Activated CD8-positive, alpha-beta T cell treated with anti-CD3 and anti-CD28 coated beads for 36 hours (primary cell): Measurements from ENCODE around the gene FOXK2. TPM values are rescaled to one million over a fixed set of nuclear protein-coding genes. Genes with fewer than 3 reads are reported as not detected.
"Not testable (repeated sequence)": the region's sequence is repeated elsewhere in the genome, so short reads cannot be mapped to it uniquely, and the experiment has no call there.

Experiments
- ATAC-seq: fragments of 200-7000 bp; cut with Tn5 transposase; one replicate; pipeline ENCODE4 v1.10.0; 2021; ENCODE audit warnings: mild to moderate bottlenecking, moderate library complexity
- CTCF ChIA-PET: fragments of 350-600 bp; sonication (Branson Sonifier 250); formaldehyde crosslinking; loops from one replicate; lab custom pipeline; 2021; ENCODE audit warnings: antibody characterized with exemption; lab: Charles Lee
- POLR2A ChIA-PET: fragments of 350-600 bp; sonication (Branson Sonifier 250); formaldehyde crosslinking; loops from one replicate; lab custom pipeline; 2021; ENCODE audit warnings: antibody characterized with exemption; lab: Charles Lee
- DNase-seq: peaks from one replicate; pipeline ENCODE4 v3.0.0-alpha.2; 2020
- H3K27ac Mint-ChIP-seq: one replicate; pipeline ENCODE4 v1.8.0; 2021; ENCODE audit warnings: mild to moderate bottlenecking, mixed read lengths
- H3K27me3 Mint-ChIP-seq: one replicate; pipeline ENCODE4 v1.8.0; 2021; ENCODE audit warnings: mixed read lengths
- H3K36me3 Mint-ChIP-seq: one replicate; pipeline ENCODE4 v1.8.0; 2021; ENCODE audit warnings: low read depth, mixed read lengths
- H3K4me1 Mint-ChIP-seq: one replicate; pipeline ENCODE4 v1.8.0; 2021; ENCODE audit warnings: low read depth, mixed read lengths
- H3K4me3 Mint-ChIP-seq: one replicate; pipeline ENCODE4 v1.8.0; 2021; ENCODE audit warnings: mild to moderate bottlenecking, moderate library complexity, mixed read lengths
- H3K9me3 Mint-ChIP-seq: one replicate; pipeline ENCODE4 v1.8.0; 2021; ENCODE audit warnings: mixed read lengths
- intact Hi-C: fragments of 100-400 bp; cut with micrococcal nuclease; formaldehyde crosslinking; loops from one replicate; pipeline ENCODE4 v1.10.0; 2022
- total RNA-seq, 2 experiments: library from RNA; stranded (reverse); gene quantifications; one replicate each; pipeline ENCODE4 v1.2.3, GENCODE V29; 2021
- TF ChIP-seq, protein P1 (sequence below): fragments of 200-600 bp; IDR thresholded peaks from one replicate; pipeline ENCODE4 v1.8.0; 2022; ENCODE audit warnings: antibody characterized with exemption, mild to moderate bottlenecking

FOXK2 gene
- total RNA-seq, 2 experiments from 2014 or later: 55.6 to 59.5 TPM

DNA sequence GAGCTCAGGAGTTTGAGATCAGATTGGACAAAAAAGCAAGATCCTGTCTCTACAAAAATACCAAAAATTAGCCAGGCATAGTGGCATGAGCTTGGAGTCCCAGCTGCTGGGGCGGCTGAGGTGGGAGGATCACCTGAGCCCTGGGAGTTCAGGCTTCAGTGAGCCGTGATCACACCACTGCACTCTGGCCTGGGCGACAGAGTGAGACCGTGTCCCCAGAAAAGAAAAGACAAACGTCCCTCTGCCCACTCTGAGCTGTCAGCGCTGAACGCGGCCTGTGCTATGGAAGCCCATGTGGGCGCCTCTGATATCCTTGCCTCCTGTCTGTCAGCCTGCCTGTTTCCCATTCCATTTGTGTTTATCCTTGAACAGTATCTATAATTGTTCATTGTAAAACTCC, 50.7 kb downstream of the FOXK2 start:
- DNase-seq (no peak), ATAC-seq (no peak)
- ChIA-PET CTCF (interaction anchor here (0.7 to 1.5 kb wide), 2 partner anchors 8 to 97 kb away, joined by 3 read pairs; no protein-coding TSS in a partner anchor), POLR2A (no interaction called here)
- H3K4me3 Mint-ChIP-seq: no peak overlapping the region
- no peaks in the 10 kb centered on the region for H3K4me1 Mint-ChIP-seq
- H3K27me3 Mint-ChIP-seq: no peaks in the 10 kb centered on the region
- no peak overlapping the region for H3K27ac Mint-ChIP-seq
- peaks cover 25% of the 10 kb centered on the region for H3K36me3 Mint-ChIP-seq
- intact Hi-C loops: no loop called here
- no peaks in the 10 kb centered on the region for H3K9me3 Mint-ChIP-seq
- TF ChIP-seq, protein P1, sequence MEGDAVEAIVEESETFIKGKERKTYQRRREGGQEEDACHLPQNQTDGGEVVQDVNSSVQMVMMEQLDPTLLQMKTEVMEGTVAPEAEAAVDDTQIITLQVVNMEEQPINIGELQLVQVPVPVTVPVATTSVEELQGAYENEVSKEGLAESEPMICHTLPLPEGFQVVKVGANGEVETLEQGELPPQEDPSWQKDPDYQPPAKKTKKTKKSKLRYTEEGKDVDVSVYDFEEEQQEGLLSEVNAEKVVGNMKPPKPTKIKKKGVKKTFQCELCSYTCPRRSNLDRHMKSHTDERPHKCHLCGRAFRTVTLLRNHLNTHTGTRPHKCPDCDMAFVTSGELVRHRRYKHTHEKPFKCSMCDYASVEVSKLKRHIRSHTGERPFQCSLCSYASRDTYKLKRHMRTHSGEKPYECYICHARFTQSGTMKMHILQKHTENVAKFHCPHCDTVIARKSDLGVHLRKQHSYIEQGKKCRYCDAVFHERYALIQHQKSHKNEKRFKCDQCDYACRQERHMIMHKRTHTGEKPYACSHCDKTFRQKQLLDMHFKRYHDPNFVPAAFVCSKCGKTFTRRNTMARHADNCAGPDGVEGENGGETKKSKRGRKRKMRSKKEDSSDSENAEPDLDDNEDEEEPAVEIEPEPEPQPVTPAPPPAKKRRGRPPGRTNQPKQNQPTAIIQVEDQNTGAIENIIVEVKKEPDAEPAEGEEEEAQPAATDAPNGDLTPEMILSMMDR: no peak

GRCh38 chr17:82571855-82572254, 52.3 kb downstream of the FOXK2 start:
- H3K27ac Mint-ChIP-seq: no peak overlapping the region
- TF ChIP-seq, protein P1: no peak
- no peaks in the 10 kb centered on the region for H3K9me3 Mint-ChIP-seq
- ChIA-PET POLR2A (no interaction called here), CTCF (no interaction called here)
- intact Hi-C loops: no loop called here
- H3K36me3 Mint-ChIP-seq: peaks cover 27% of the 10 kb centered on the region
- no peaks in the 10 kb centered on the region for H3K4me1 Mint-ChIP-seq
- no peaks in the 10 kb centered on the region for H3K27me3 Mint-ChIP-seq
- no peak for DNase-seq
- no peak overlapping the region for H3K4me3 Mint-ChIP-seq
- no peak for ATAC-seq

- no peaks in the 10 kb centered on the region for H3K9me3 Mint-ChIP-seq
- H3K27me3 Mint-ChIP-seq: no peaks in the 10 kb centered on the region
- DNase-seq (no peak), ATAC-seq (no peak)
- TF ChIP-seq, protein P1: no peak
- POLR2A ChIA-PET: no interaction called here
- H3K4me3 Mint-ChIP-seq: no peak overlapping the region
- intact Hi-C loops: no loop called here
- peaks cover 31% of the 10 kb centered on the region for H3K36me3 Mint-ChIP-seq
- no peaks in the 10 kb centered on the region for H3K4me1 Mint-ChIP-seq
- no peak overlapping the region for H3K27ac Mint-ChIP-seq
- CTCF ChIA-PET: interaction anchor here (2.1 kb wide), 1 partner anchor 20 kb away, joined by 7 read pairs; no protein-coding TSS in a partner anchor
Measured at GRCh38 chr17:82574041-82574440, 54.5 kb downstream of the FOXK2 start.

- ATAC-seq, H3K4me1 Mint-ChIP-seq, H3K27ac Mint-ChIP-seq, H3K27me3 Mint-ChIP-seq, intact Hi-C loops, H3K9me3 Mint-ChIP-seq, H3K4me3 Mint-ChIP-seq, DNase-seq: not testable (repeated sequence)
- ChIA-PET POLR2A (interaction anchor here (1.4 kb wide), 1 partner anchor 29 kb away, joined by 3 read pairs; no protein-coding TSS in a partner anchor), CTCF (interaction anchor here (2.1 kb wide), 1 partner anchor 22 kb away, joined by 7 read pairs; no protein-coding TSS in a partner anchor)
- peaks cover 23% of the 10 kb centered on the region for H3K36me3 Mint-ChIP-seq
Measured at GRCh38 chr17:82575581-82576221, 56.2 kb downstream of the FOXK2 start.

DNA sequence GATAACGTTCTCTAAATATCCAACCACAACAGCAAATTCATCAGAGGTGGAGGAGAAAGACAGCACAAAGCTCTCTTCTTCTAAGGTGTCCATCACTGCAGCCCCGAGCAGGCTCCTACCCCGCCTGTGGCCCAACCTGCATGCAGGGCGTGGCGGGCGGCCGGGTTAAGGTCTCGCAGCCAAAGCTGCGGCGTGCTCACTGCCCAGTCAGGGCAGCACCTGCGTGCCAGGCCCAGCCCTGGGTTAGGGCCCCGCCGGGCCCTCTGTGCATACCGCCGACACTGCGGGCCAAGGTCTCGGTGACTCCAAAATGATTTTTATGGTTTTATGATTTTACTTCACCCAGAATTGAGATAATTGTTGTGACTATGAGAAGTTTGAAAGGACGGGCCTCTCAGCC, 57.8 kb downstream of the FOXK2 start:
- no peak for ATAC-seq
- TF ChIP-seq, protein P1: no peak
- no peaks in the 10 kb centered on the region for H3K4me1 Mint-ChIP-seq
- ChIA-PET POLR2A (no interaction called here), CTCF (interaction anchor here (0.6 to 1.1 kb wide), 2 partner anchors 22 to 110 kb away, joined by 3 to 4 read pairs; no protein-coding TSS in a partner anchor)
- peaks cover 17% of the 10 kb centered on the region for H3K36me3 Mint-ChIP-seq
- intact Hi-C loops: no loop called here
- no peaks in the 10 kb centered on the region for H3K27me3 Mint-ChIP-seq
- no peak for DNase-seq
- H3K9me3 Mint-ChIP-seq: no peaks in the 10 kb centered on the region
- no peak overlapping the region for H3K27ac Mint-ChIP-seq
- no peak overlapping the region for H3K4me3 Mint-ChIP-seq

- H3K27me3 Mint-ChIP-seq, intact Hi-C loops, H3K4me3 Mint-ChIP-seq, H3K4me1 Mint-ChIP-seq, H3K9me3 Mint-ChIP-seq, ATAC-seq, DNase-seq, H3K27ac Mint-ChIP-seq, POLR2A ChIA-PET: not testable (repeated sequence)
- CTCF ChIA-PET: interaction anchor here (0.5 to 1.4 kb wide), 2 partner anchors 13 to 26 kb away, joined by 3 to 4 read pairs; no protein-coding TSS in a partner anchor
- H3K36me3 Mint-ChIP-seq: peaks cover 18% of the 10 kb centered on the region
Measured at GRCh38 chr17:82579969-82580368, 60.4 kb downstream of the FOXK2 start.
